OCI-LY1 (cell line): ENCODE measurements around the gene SYCE3.
A peak's percentile ranks its signal among the peaks of the same experiment; 100 is the strongest.

Source experiments
- H2AFZ ChIP-seq: fragments of 200-600 bp; sonication (generic), shearing (Covaris generic); 2 replicates; pipeline ENCODE4 v1.6.0; 2014; ENCODE audit warnings: antibody characterized with exemption, mild to moderate bottlenecking, low read length
- H3F3A ChIP-seq: fragments of 200-600 bp; sonication (generic), shearing (Covaris generic); 2 replicates; pipeline ENCODE4 v1.6.0; 2014; ENCODE audit warnings: mild to moderate bottlenecking, antibody characterized with exemption, low read length, moderate library complexity; ENCODE audit not compliant: insufficient read depth
- H3K27ac ChIP-seq: fragments of 200-600 bp; sonication (generic); 2 replicates; pipeline ENCODE4 v1.5.1; 2014; ENCODE audit warnings: low read length, mixed run types, mild to moderate bottlenecking, low read depth; ENCODE audit not compliant: poor library complexity, severe bottlenecking
- H3K27me3 ChIP-seq: fragments of 200-600 bp; sonication (generic); 2 replicates; pipeline ENCODE4 v1.6.0; 2014; ENCODE audit warnings: antibody characterized with exemption, mild to moderate bottlenecking, low read length, moderate library complexity; ENCODE audit not compliant: insufficient read depth
- H3K36me3 ChIP-seq: fragments of 200-600 bp; sonication (generic); 2 replicates; pipeline ENCODE4 v1.6.1; 2014; ENCODE audit warnings: mild to moderate bottlenecking, antibody characterized with exemption, low read length, moderate library complexity, mixed read lengths; ENCODE audit not compliant: insufficient read depth
- H3K4me1 ChIP-seq: fragments of 200-600 bp; sonication (generic); 2 replicates; pipeline ENCODE4 v1.5.1; 2014; ENCODE audit warnings: mild to moderate bottlenecking, low read length, moderate library complexity; ENCODE audit not compliant: insufficient read depth, severe bottlenecking
- H3K4me2 ChIP-seq: fragments of 200-600 bp; sonication (generic), shearing (Covaris generic); 2 replicates; pipeline ENCODE4 v1.6.1; 2014; ENCODE audit warnings: low read length
- H3K4me3 ChIP-seq: fragments of 200-600 bp; sonication (generic); 2 replicates; pipeline ENCODE4 v1.5.1; 2014; ENCODE audit warnings: low read length, low read depth, mild to moderate bottlenecking, mixed read lengths; ENCODE audit not compliant: poor library complexity, severe bottlenecking
- H3K79me2 ChIP-seq: fragments of 200-600 bp; shearing (Covaris generic); 2 replicates; pipeline ENCODE4 v1.6.1; 2016; ENCODE audit warnings: mixed run types, low read length, mixed read lengths; ENCODE audit not compliant: insufficient read depth
- H3K9ac ChIP-seq: fragments of 200-600 bp; sonication (generic), shearing (Covaris generic); 2 replicates; pipeline ENCODE4 v1.6.1; 2014; ENCODE audit warnings: mild to moderate bottlenecking, low read length, mixed read lengths
- H3K9me2 ChIP-seq: fragments of 200-600 bp; sonication (generic), shearing (Covaris generic); 2 replicates; pipeline ENCODE4 v1.6.1; 2014; ENCODE audit warnings: low read depth, mild to moderate bottlenecking, low read length, mixed read lengths
- H3K9me3 ChIP-seq: fragments of 200-600 bp; shearing (Covaris generic); 2 replicates; pipeline ENCODE4 v1.6.1; 2014; ENCODE audit warnings: low read length, mixed read lengths
- H4K20me1 ChIP-seq: fragments of 200-600 bp; sonication (generic), shearing (Covaris generic); 2 replicates; pipeline ENCODE4 v1.6.0; 2016; ENCODE audit warnings: mild to moderate bottlenecking, low read length; ENCODE audit not compliant: insufficient read depth
- CTCF ChIP-seq: fragments of 200-600 bp; sonication (generic), shearing (Covaris generic); IDR thresholded peaks from 2 replicates; pipeline ENCODE4 v1.5.1; 2017; ENCODE audit warnings: mild to moderate bottlenecking, antibody characterized with exemption, low read length, moderate library complexity, mixed read lengths
- EZH2 ChIP-seq: fragments of 200-600 bp; sonication (generic), shearing (Covaris generic); IDR thresholded peaks from 2 replicates; pipeline ENCODE4 v1.8.0; 2017; ENCODE audit warnings: borderline replicate concordance, mixed run types, mild to moderate bottlenecking, antibody characterized with exemption, low read length, moderate library complexity, mixed read lengths

Gene SYCE3

DNA sequence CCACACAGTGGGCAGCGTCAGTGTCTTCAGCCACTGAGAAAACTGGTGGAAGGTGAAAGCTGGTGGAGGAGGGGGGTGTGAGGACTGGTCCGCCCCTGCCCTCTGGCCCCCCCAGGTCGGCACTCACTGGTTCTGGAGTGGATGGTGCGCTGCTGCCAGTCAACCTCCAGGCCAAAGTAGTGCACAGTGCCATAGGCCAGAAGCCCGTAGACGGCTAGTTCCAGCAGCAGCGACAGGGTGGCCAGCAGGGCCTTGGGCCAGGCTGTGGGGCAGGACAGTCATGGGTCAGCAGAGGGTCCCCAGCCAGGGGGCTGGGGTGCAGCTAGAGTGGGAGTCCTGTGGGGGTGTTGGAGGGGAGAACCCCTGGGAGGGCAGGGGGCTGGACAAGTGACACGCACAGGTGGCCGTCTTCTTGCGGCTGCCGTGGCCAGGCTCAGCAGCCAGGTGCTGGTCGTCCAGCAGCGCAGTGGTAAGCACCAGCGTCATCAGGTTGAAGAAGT lies 57.4 kb downstream of the SYCE3 start:
- Histone ChIP-seq H3K9ac (no peak overlapping the region), H3K4me2 (no peak overlapping the region), H2AFZ (no peak overlapping the region), H3F3A (no peaks in the 10 kb centered on the region), H3K4me1 (peaks cover 23% of the 10 kb centered on the region), H3K9me2 (no peaks in the 10 kb centered on the region), H3K79me2 (peaks cover 19% of the 10 kb centered on the region), H3K27ac (no peak overlapping the region), H3K36me3 (peaks cover 18% of the 10 kb centered on the region), H4K20me1 (no peaks in the 10 kb centered on the region), H3K4me3 (no peak overlapping the region), H3K27me3 (no peaks in the 10 kb centered on the region), H3K9me3 (no peaks in the 10 kb centered on the region)
- TF ChIP-seq CTCF, result no peak
- no peak for TF ChIP-seq EZH2

DNA sequence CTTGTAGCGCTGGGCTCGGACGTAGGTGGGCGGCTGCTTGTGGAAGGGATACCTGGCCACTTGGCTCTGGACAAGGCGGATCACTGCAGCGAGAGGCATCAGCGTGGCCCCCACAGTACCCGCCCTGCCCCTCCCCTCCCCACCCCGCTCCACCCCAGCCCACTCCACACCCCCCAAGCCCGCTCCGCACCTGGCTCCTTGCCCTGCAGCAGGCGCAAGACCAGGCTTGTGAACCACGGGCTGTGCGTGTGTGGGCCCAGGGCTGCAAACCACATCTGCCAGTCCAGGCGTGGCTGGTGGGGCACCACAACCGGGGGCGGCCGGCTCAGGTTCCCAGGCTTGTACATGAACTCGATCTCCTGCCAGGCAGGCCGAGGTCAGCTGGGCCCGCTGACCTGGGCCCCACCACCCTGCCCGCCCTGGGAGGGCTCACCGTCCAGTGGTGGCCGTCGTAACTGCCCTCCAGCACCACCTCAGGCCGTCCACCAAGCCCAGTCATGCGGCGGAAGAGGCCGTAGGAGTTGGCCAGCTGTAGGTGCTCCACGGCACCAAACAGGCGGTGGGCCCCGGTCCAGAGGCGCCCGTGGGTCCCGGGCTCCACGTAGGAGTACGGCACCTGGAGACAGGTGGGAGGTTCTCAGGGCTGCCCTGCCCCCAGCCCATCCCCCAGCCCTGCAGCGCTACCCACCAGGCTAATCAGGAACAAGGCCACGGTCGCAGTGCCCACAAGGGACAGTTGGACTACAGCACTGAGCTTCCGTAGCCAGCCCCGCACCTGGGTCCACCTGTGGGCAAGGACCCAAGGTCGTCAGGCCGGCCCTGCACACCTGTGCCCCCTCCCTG lies 58.1 kb downstream of the SYCE3 start:
- no peaks in the 10 kb centered on the region for H3F3A ChIP-seq
- H3K4me3 ChIP-seq, result no peak overlapping the region
- peaks cover 15% of the 10 kb centered on the region for H3K36me3 ChIP-seq
- H3K9me3 ChIP-seq, result no peaks in the 10 kb centered on the region
- H4K20me1 ChIP-seq, result no peaks in the 10 kb centered on the region
- no peaks in the 10 kb centered on the region for H3K9me2 ChIP-seq
- H3K9ac ChIP-seq, result no peak overlapping the region
- H3K27ac ChIP-seq, result no peak overlapping the region
- H2AFZ ChIP-seq, result no peak overlapping the region
- H3K4me1 ChIP-seq, result peaks cover 16% of the 10 kb centered on the region
- no peaks in the 10 kb centered on the region for H3K27me3 ChIP-seq
- H3K79me2 ChIP-seq, result peaks cover 12% of the 10 kb centered on the region
- no peak for TF ChIP-seq CTCF
- no peak for TF ChIP-seq EZH2
- H3K4me2 ChIP-seq, result no peak overlapping the region

GRCh38 chr22:50503475-50504145 lies 59.1 kb downstream of the SYCE3 start:
- Histone ChIP-seq H3K9me3 (no peaks in the 10 kb centered on the region), H4K20me1 (no peaks in the 10 kb centered on the region)
- TF ChIP-seq EZH2 (no peak), CTCF (0 out of 2 replicates have a peak, but pooled peaks have one; percentile 4)

More at GRCh38 chr22:50503475-50504145, 59.1 kb downstream of the SYCE3 start:
- Histone ChIP-seq H3K4me1 (peaks cover 14% of the 10 kb centered on the region), H3K27me3 (no peaks in the 10 kb centered on the region), H3F3A (no peaks in the 10 kb centered on the region), H3K79me2 (peaks cover 3% of the 10 kb centered on the region), H3K9ac (no peak overlapping the region), H3K27ac (no peak overlapping the region), H3K4me3 (no peak overlapping the region), H3K36me3 (peaks cover 15% of the 10 kb centered on the region), H3K4me2 (no peak overlapping the region), H2AFZ (no peak overlapping the region), H3K9me2 (no peaks in the 10 kb centered on the region)
